GM21529 (cell line): ENCODE measurements around the gene PLXNA4.

ENCODE experiments used
- ATAC-seq: cut with Tn5 transposase; IDR thresholded peaks from one replicate; pipeline ENCODE4 v1.9.1; 2021; ENCODE audit not compliant: unreplicated experiment

The PLXNA4 gene

GRCh38 chr7:132336797-132337196 is 239.5 kb downstream of the PLXNA4 start:
- no peak for ATAC-seq

- ATAC-seq, result no peak
Observed at GRCh38 chr7:132333301-132333700, 243.0 kb downstream of the PLXNA4 start.

DNA sequence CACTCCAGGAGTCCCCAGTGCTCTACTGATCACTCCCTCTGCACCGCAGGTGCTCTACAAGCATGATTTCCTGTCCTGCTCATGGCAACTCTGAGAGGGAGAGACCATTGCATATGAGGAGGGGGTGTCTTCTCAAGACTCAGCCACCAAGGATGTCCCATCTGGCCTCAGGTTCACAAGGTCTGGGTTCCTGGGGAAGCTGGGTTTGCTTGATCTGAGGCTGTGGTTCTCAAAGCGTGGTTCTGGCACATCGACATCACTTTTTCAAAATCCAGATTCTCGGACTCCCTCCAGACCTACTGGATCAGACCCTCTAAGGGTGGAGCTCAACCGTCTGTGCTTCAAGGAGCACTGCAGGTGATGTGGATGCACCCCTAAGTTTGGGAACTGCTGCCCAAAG is 247.5 kb downstream of the PLXNA4 start:
- no peak for ATAC-seq

DNA sequence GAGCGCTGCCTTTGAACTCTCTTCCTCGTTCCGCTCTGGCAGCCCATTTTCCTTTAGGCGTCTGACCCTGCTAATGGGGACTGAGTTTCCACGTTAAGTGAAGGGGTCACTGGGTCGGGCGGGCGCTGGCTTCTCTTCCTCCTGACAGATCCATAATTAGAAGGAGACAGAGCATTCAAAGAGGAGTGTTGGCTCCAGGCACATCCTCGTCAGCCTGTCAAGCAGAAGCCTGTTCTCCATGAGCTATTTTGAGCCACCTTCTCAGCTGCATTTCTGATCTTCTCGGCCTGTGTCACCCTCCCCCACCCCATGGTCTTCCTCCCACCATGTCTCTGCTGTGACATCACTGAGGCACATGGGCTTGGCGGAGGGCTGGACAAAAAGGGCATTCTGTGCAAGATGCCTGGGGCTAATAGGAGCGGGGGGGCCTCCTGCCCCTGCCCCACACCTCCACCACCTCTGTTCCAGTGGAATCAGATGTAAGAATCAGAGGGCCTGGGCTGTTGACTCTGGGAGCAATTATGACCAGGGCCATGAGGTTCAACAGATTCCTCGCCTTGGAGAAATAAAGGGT is 248.1 kb downstream of the PLXNA4 start:
- ATAC-seq, result no peak

GRCh38 chr7:132326878-132327589 is 249.2 kb downstream of the PLXNA4 start:
- ATAC-seq, result no peak

GRCh38 chr7:132322970-132323369 is 253.3 kb downstream of the PLXNA4 start:
- no peak for ATAC-seq

- ATAC-seq, result no peak
Observed at GRCh38 chr7:132321387-132321786, 254.9 kb downstream of the PLXNA4 start.

DNA sequence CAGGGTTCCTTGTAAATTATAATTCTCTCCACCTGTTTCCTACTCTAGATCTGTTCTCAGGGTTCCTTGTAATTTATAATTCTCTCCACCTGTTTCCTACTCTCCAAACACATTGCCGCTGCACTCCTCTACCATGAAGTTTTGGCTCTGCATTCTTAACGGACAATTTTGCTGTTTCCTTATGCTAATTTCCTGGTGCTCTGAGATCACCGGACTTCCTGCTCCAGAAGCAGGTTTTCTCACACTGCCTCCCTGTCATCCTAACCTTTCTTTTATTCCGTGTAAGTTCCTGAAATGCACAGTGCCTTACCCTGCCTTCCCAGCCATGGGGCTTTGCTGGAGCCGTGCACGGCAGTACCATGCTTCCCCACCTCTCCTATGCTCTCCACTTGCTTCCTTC is 256.8 kb downstream of the PLXNA4 start:
- no peak for ATAC-seq

DNA sequence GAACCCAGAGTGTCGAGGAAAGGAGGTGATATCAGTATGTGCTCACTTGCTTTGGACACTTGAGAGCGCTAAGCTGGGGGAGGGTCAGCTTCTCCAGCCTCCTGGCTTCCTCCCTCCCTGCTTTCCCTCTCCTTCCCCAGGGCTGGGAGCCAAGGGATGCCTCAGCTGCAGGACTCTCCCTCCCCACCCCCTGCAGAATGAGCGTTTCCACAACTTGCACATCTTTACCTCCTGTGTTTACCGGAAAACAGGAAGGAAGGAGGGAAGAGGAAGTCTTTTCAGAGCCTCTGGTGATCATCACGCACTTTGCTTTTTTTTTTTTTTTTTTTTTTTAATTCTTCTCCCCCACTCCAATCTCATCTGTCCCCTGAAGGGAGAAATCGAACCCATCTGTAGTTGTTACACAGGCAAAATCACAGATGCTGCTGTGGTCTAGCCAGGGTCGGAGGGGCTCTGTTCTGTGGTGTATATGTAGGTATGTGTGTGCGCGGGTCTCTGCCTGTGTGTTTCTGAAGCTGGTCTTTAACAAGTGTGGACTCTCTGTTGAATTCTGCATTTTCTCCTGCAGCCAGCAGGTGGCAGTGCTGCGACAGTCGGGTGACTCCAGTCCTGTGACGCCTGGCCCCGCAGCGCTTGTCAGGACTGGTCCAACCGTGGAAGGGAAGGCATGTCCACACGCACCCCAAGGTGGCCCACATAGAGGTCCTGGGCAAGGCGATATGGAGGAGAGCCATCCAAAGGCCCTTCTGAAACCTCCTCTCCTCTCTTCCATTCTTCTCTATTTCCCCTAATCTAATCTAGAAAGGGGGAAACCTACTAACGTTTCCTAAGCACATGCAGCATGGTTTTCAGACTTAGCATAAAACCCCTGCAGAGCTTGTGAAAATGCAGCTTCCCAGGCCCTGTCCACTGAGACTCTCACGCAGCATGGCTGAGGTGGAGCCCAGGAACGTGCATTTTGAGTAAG is 257.6 kb downstream of the PLXNA4 start:
- peak; percentile 92 for ATAC-seq

- ATAC-seq, result no peak
Observed at GRCh38 chr7:132317701-132318351, 258.4 kb downstream of the PLXNA4 start.

DNA sequence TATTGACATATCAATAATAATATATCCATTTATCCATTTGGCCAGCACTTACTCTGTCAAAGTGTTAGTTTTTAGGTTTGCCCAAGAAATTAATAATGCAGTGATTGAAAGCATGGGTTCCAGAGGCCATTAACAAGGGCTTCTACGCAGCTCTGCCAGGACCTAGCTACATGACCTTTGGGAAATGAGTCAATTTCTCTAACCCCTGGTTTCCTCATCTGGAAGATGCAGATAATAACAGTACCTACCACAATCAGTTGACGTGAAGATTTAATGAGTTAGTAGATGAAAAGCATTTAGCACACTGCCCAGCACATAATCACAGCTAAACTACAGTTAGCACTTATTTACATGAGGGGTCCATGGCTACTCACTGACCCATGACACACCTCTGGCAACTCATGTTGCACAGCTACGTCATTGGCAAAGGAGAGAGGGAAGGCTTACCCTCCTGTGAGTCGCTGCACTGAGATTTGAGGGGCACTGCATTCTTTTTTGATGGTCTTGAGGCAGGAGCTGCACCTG is 263.7 kb downstream of the PLXNA4 start:
- no peak for ATAC-seq

DNA sequence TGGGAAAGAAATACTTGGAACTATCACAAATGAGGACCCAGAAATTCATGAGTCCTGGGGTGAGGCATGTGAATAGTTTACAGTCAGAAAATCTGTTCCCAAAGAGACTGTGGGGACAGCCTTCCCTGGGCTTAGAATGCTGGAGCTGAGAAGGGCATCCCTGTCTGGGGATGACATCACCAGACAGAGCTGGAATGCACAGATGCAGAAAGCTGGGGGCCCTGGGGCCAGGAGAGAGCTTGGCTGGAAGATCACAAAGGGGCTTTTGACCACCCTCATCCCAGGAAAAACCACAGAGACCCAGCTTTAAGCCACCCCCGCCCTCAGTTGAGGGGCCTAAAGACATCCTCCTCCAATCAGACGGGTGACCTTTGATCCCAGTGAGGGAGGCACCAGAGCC is 264.5 kb downstream of the PLXNA4 start:
- ATAC-seq, result no peak

DNA sequence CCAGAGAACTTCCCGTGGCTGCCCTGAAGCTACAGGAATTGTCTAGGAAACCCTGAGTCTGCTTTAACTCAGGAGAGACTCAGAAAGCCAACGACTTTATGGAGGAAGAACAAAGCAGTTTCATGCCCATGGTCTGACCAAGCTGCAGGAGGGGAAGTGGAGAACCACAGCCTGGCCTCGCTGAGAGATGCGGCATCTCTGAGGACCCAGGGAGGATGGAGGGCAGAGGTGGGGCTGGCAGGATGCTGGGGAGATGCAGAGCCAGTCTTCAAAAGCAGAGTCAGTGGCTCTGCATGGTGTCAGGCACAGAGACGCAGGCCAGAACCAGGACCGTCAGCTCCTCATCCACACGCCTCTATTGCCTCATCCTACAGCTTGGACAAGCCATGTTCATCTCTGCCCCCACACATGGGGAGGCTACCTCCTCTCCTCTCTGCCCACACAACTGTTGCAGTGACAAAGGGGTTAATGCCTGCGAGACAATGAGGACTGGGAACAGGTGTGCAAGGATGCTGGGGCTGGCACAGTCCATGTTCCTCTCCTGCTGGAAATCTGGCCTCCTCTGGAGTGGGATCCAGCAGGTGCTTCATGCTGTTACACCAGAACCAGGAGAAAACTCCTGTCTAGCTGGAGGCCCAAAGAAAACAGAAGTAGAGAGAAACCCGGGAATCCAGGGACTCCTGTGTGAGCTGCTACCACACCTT is 267.0 kb downstream of the PLXNA4 start:
- ATAC-seq, result no peak

GRCh38 chr7:132307465-132307864 is 268.8 kb downstream of the PLXNA4 start:
- no peak for ATAC-seq

- ATAC-seq, result no peak
Observed at GRCh38 chr7:132300599-132301277, 275.5 kb downstream of the PLXNA4 start.

DNA sequence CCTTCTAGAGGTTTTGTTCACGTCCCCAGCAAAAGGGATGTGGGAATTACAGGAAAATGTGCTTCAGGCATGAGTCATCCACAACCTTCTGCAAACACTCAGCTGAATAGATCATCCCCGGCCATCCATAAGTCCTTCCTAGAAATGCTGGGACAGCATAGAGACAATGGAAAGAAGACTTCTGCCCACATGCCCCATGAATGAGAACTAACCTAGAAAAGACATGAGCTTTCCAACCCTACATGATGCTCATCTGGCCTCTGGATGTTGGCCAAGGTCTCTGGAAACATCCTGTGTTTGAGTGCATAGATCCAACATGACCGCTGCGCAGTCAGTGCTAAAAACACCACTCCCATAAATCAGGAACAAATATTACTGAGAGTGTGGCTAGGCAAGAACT is 277.5 kb downstream of the PLXNA4 start:
- no peak for ATAC-seq

DNA sequence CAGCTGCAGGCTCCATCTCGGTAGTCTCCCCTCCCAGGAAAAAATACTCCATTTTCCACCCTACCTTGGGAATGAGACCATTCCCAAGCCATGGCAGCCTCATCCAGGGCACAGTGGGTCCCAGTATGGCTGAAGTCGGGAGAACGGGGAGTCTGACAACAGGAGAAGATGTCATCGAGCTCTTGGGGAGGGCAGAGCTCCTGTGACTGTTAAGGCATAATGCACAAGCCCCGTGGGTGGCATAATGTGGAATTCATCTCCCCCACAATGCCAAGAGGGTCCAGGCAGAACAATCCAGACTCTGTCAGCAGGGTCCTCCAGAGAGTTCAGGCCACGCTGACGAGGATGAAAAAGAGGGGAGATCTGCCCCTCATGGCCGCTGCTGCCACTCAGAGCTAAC is 279.4 kb downstream of the PLXNA4 start:
- no peak for ATAC-seq

DNA sequence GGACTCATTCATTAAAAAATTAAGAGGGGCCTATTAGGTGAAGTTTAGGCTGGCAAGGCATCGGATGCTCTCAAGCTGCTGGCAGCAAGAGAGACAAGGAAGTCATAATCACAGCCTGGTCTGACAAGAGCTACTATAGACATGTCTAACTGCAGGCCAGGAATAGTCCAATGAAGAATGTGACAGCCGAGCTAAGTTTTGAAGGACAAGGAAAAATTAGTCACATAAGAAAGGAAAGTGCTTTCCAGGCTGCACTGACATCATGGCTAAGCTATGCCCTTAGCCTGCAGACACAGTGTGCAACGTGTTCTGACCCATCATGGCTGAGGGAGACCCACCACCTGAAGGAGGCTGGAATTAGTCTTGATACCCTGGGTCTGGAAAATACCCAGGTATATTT is 281.1 kb downstream of the PLXNA4 start:
- no peak for ATAC-seq

DNA sequence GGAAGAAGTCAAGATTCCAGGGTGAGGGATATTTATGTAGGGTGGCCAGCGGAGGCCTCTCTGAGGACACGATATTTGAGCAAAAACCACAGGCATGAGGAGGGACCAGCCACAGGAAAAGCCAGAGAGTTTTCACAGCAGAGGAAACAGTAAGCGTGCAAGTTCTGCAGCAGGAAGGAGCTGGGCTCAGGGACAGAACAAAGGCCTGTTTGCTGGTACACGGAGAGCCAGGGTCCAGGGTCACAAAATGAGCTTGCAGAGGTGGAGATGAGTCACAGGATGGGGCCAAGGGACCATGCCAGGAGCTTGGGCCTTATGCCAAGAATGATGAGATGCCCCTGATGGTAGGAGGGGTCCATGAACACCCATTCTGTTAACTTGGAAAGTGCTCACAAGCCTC is 283.5 kb downstream of the PLXNA4 start:
- no peak for ATAC-seq

- ATAC-seq, result no peak
Observed at GRCh38 chr7:132291481-132291880, 284.8 kb downstream of the PLXNA4 start.
